Naive thymus-derived CD4-positive, alpha-beta T cell (primary cell): ENCODE data around the gene PHLPP1. TPM values are rescaled to one million over a fixed set of nuclear protein-coding genes. Genes with fewer than 3 reads are reported as not detected.
"Not testable (repeated sequence)": the region's sequence is repeated elsewhere in the genome, so short reads cannot be mapped to it uniquely, and the experiment has no call there.

ENCODE experiments used
- ATAC-seq: fragments of 150-1000 bp; cut with Tn5 transposase; 2 replicates; pipeline ENCODE4 v1.10.0; 2021; ENCODE audit warnings: mild to moderate bottlenecking, moderate library complexity
- CTCF ChIA-PET: fragments of 350-600 bp; sonication (Branson Sonifier 250); formaldehyde crosslinking; loops from one replicate; lab custom pipeline; 2021; ENCODE audit warnings: antibody characterized with exemption; lab: Charles Lee
- POLR2A ChIA-PET: fragments of 350-600 bp; sonication (Branson Sonifier 250); formaldehyde crosslinking; loops from one replicate; lab custom pipeline; 2021; ENCODE audit warnings: antibody characterized with exemption, inconsistent platforms; lab: Charles Lee
- DNase-seq, 9 donors: peaks; one replicate each; pipeline versions ENCODE4 v3.0.0 to v3.0.0-alpha.2; 2020 to 2022; ENCODE audit warnings: mixed read lengths in 1 of 9
- H3K27ac ChIP-seq: one replicate; pipeline ENCODE4 v1.7.0; 2013; ENCODE audit warnings: mild to moderate bottlenecking, low read depth, low read length, moderate library complexity
- H3K27me3 ChIP-seq, 2 donors: one replicate each; pipeline ENCODE4 v1.7.0; 2013; ENCODE audit warnings: low read length in 2 of 2, mild to moderate bottlenecking in 2 of 2, moderate library complexity in 2 of 2; ENCODE audit not compliant: control insufficient read depth in 2 of 2, insufficient read depth in 2 of 2
- H3K36me3 ChIP-seq, 3 experiments: 1 replicate in 2 of 3; 2 replicates in 1 of 3; pipeline ENCODE4 v1.7.0; 2013; ENCODE audit warnings: low read length in 3 of 3, mild to moderate bottlenecking in 3 of 3, moderate library complexity in 1 of 3; ENCODE audit not compliant: insufficient read depth in 3 of 3, control insufficient read depth in 2 of 3
- H3K4me1 ChIP-seq, 2 donors: one replicate each; pipeline ENCODE4 v1.7.0; 2013; ENCODE audit warnings: low read length in 2 of 2, mild to moderate bottlenecking in 2 of 2, moderate library complexity in 1 of 2; ENCODE audit not compliant: control insufficient read depth in 2 of 2, insufficient read depth in 2 of 2
- H3K4me3 ChIP-seq: 2 replicates; pipeline ENCODE4 v1.7.0; 2013; ENCODE audit warnings: mild to moderate bottlenecking, low read length
- H3K9me3 ChIP-seq, 3 experiments: 1 replicate in 2 of 3; 2 replicates in 1 of 3; pipeline ENCODE4 v1.7.0; 2013; ENCODE audit warnings: low read length in 3 of 3; ENCODE audit not compliant: control insufficient read depth in 2 of 3
- H3K27ac Mint-ChIP-seq, 9 donors: one replicate each; pipeline ENCODE4 v1.8.0; 2020 to 2022; ENCODE audit warnings: mixed read lengths in 9 of 9, mild to moderate bottlenecking in 8 of 9, moderate library complexity in 5 of 9, inconsistent platforms in 2 of 9
- H3K27me3 Mint-ChIP-seq, 5 donors: one replicate each; pipeline ENCODE4 v1.8.0; 2021 to 2022; ENCODE audit warnings: mixed read lengths in 5 of 5, mild to moderate bottlenecking in 1 of 5
- H3K36me3 Mint-ChIP-seq, 5 donors: one replicate each; pipeline ENCODE4 v1.8.0; 2020 to 2022; ENCODE audit warnings: mixed read lengths in 5 of 5, mild to moderate bottlenecking in 3 of 5, inconsistent platforms in 1 of 5
- H3K4me1 Mint-ChIP-seq, 7 donors: one replicate each; pipeline ENCODE4 v1.8.0; 2020 to 2022; ENCODE audit warnings: mixed read lengths in 7 of 7, mild to moderate bottlenecking in 3 of 7, inconsistent platforms in 1 of 7
- H3K4me3 Mint-ChIP-seq, 10 donors: one replicate each; pipeline ENCODE4 v1.8.0; 2020 to 2022; ENCODE audit warnings: mild to moderate bottlenecking in 10 of 10, mixed read lengths in 10 of 10, moderate library complexity in 6 of 10, inconsistent platforms in 2 of 10
- H3K9me3 Mint-ChIP-seq, 11 donors: one replicate each; pipeline ENCODE4 v1.8.0; 2020 to 2022; ENCODE audit warnings: mixed read lengths in 11 of 11, mild to moderate bottlenecking in 4 of 11, inconsistent platforms in 1 of 11, moderate library complexity in 1 of 11
- intact Hi-C, 2 donors: fragments of 100-400 bp; cut with micrococcal nuclease; formaldehyde crosslinking; loops; one replicate each; pipeline ENCODE4 v1.15.1; 2023
- polyA plus RNA-seq, 2 donors: library from polyadenylated mRNA; unstranded; fragments of 300-500 nt; fragmentation: Illumina TruSeq; gene quantifications; one replicate each; pipeline ENCODE4 v1.2.3, GENCODE V29; 2021
- total RNA-seq, 6 experiments: library from RNA in 5 of 6; stranded (reverse) in 5 of 6; gene quantifications; 1 replicate in 5 of 6; 2 replicates in 1 of 6; pipeline ENCODE4 v1.2.3 and lab custom pipeline; 2021 to 2026

Gene PHLPP1
- total and polyA plus RNA-seq, 7 experiments from 2014 or later: 0.07 to 9.7 (median 6.9) TPM

DNA sequence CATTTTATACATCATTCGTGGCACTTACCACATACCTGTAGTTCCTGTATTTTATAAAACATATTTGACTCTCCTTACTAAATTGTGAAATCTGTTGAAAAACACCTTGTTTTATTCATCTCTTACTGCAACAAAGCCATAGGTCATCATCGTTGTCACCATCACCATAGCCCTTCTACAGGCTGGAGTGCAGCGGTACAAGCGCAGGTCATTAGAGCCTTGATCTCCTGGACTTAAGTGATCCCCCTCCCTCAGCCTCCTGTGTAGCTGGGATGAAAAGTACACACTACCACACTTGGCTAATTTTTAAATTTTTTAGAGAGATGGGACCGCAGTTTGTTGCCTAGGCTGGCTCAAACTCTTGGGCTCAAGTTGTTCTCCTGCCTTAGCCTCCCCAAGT lies 184.2 kb downstream of the PHLPP1 start:
- ATAC-seq (no peak), DNase-seq (no peak)
- H3K27ac Mint-ChIP-seq: no peak overlapping the region
- Histone ChIP-seq H3K4me3 (no peak overlapping the region), H3K36me3 (no peaks in the 10 kb centered on the region), H3K9me3 (no peaks in the 10 kb centered on the region), H3K4me1 (no peaks in the 10 kb centered on the region), H3K27me3 (no peaks in the 10 kb centered on the region), H3K27ac (no peak overlapping the region)
- intact Hi-C loops: no loop called here
- CTCF ChIA-PET: no interaction called here
- peaks cover 9 to 53% (median 32%) of the 10 kb centered on the region in 5 donors for H3K36me3 Mint-ChIP-seq
- POLR2A ChIA-PET: no interaction called here
- H3K9me3 Mint-ChIP-seq: no peaks in the 10 kb centered on the region
- H3K27me3 Mint-ChIP-seq: no peaks in the 10 kb centered on the region
- peaks cover 0 to 3% (median 0%) of the 10 kb centered on the region in 7 donors for H3K4me1 Mint-ChIP-seq
- no peak overlapping the region for H3K4me3 Mint-ChIP-seq

DNA sequence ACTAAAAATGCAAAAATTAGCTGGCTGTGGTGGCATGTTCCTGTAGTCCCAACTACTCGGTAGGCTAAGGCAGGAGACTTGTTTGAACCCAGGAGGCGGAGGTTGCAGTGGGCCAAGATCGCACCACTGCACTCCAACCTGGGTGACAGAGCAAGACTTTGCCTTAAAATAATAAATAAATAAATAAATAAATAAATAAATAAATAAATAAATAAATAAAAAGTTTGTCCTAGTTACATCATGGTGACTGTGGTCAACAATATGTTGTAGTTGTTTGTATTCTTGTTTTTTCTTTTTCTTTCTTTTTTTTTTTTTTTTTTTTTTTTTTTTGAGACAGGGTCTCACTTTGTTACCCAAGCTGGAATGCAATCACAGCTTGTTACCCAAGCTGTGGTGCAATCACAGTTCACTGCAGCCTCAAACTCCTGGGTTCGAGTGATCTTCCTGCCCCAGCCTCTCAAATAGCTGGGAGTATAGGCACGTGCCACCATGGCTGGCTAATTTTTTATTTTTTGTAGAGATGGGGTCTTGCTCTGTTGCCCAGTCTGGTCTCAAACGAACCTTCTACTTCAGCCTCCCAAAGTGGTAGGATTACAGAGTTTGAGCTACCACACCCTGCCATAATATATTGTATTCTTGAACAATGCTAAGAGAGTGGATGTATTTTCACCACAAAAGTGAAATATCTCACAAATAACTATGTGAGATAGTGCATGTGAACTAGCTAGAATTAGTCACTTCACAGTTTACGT lies 185.0 kb downstream of the PHLPP1 start:
- ATAC-seq: no peak
- peaks cover 9 to 54% (median 35%) of the 10 kb centered on the region in 5 donors for H3K36me3 Mint-ChIP-seq
- H3K36me3 ChIP-seq: no peaks in the 10 kb centered on the region

DNA sequence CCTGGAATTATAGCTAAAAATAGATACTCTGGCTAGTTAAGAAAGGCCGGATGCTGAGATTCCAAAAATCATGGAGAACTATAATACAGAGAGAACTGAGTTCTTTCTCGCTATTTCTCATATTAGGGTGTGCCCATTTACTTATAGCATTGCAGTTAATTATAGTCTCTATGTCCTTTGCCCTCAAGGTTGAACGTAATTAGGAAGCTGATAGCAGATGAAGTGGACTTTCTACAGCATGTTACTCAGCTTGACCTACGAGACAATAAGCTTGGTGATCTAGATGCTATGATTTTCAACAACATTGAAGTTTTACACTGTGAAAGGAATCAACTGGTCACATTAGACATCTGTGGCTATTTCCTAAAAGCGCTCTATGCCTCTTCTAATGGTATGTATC lies 187.4 kb downstream of the PHLPP1 start:
- Mint-ChIP-seq H3K9me3 (peaks cover 0 to 2% (median 0%) of the 10 kb centered on the region in 11 donors), H3K27ac (no peak overlapping the region), H3K27me3 (no peaks in the 10 kb centered on the region), H3K4me1 (peaks cover 0 to 3% (median 0%) of the 10 kb centered on the region in 7 donors), H3K4me3 (no peak overlapping the region), H3K36me3 (peaks cover 4 to 47% (median 34%) of the 10 kb centered on the region in 5 donors)
- DNase-seq (no peak), ATAC-seq (no peak)
- CTCF ChIA-PET: no interaction called here
- Histone ChIP-seq H3K9me3 (no peaks in the 10 kb centered on the region), H3K36me3 (no peaks in the 10 kb centered on the region), H3K27ac (no peak overlapping the region), H3K4me1 (no peaks in the 10 kb centered on the region), H3K27me3 (no peaks in the 10 kb centered on the region), H3K4me3 (no peak overlapping the region)
- POLR2A ChIA-PET: no interaction called here
- intact Hi-C loops: no loop called here

More for the DNA sequence above, 185.0 kb downstream of the PHLPP1 start:
- no peak overlapping the region for H3K4me3 Mint-ChIP-seq
- intact Hi-C loops: no loop called here
- peaks cover 0 to 3% (median 0%) of the 10 kb centered on the region in 7 donors for H3K4me1 Mint-ChIP-seq
- no peaks in the 10 kb centered on the region for H3K9me3 Mint-ChIP-seq
- ChIA-PET CTCF (interaction anchor here (0.6 kb wide), 1 partner anchor 8 kb away, joined by 3 read pairs; no protein-coding TSS in a partner anchor), POLR2A (no interaction called here)
- no peak overlapping the region for H3K27ac ChIP-seq
- no peak overlapping the region for H3K4me3 ChIP-seq
- no peaks in the 10 kb centered on the region for H3K4me1 ChIP-seq
- H3K27me3 ChIP-seq: no peaks in the 10 kb centered on the region
- no peak for DNase-seq
- H3K27ac Mint-ChIP-seq: no peak overlapping the region
- no peaks in the 10 kb centered on the region for H3K9me3 ChIP-seq
- H3K27me3 Mint-ChIP-seq: no peaks in the 10 kb centered on the region

DNA sequence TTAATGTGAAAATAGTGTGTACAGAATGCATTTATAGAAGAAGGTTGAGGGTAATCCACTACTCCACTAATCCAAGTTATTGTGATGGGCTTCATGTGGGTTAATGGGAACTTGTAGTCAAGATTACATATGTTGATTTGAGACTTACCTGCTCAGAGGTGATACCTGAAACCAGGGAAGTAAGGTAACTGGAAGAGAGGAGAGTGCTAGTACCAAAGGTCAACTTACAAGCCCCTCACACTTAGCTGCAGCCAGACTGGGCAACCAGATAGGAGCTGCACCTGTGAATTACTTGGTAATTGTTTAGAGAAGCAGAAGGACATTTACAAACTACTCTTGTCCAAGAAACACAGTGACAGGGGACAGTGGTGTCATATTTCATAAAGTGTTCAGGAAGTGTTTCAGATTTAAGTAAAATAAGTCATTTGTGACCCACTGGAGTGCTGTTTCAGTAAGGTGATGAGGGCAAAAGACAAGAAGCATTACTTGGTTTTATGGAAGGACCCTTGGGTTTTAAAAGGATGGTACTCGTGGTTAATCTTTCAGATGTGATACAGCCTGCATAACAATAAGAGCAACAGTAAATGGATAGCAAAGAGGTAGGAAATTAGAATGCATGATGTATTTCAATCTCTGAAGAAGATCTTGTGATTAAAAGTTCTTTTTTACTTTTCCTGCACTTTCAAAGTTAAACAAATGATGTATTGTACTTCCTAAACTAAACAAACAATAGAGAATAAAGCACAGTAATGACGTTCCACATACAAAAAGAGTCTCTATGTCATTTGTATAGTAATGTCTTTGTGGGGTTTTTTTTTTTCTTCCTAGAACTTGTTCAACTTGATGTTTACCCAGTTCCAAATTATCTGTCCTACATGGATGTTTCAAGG lies 189.3 kb downstream of the PHLPP1 start:
- H3K36me3 Mint-ChIP-seq: peaks cover 0 to 34% (median 22%) of the 10 kb centered on the region in 5 donors
- H3K4me3 ChIP-seq: no peak overlapping the region
- peaks cover 0 to 2% (median 0%) of the 10 kb centered on the region in 11 donors for H3K9me3 Mint-ChIP-seq
- H3K9me3 ChIP-seq: no peaks in the 10 kb centered on the region
- no peak for ATAC-seq
- CTCF ChIA-PET: no interaction called here
- no peaks in the 10 kb centered on the region for H3K36me3 ChIP-seq
- no peaks in the 10 kb centered on the region for H3K27me3 ChIP-seq
- no peaks in the 10 kb centered on the region for H3K27me3 Mint-ChIP-seq
- POLR2A ChIA-PET: no interaction called here
- no peaks in the 10 kb centered on the region for H3K4me1 Mint-ChIP-seq
- H3K4me3 Mint-ChIP-seq: no peak overlapping the region
- intact Hi-C loops: no loop called here
- no peak overlapping the region for H3K27ac ChIP-seq
- H3K27ac Mint-ChIP-seq: no peak overlapping the region
- no peaks in the 10 kb centered on the region for H3K4me1 ChIP-seq
- DNase-seq: no peak

DNA sequence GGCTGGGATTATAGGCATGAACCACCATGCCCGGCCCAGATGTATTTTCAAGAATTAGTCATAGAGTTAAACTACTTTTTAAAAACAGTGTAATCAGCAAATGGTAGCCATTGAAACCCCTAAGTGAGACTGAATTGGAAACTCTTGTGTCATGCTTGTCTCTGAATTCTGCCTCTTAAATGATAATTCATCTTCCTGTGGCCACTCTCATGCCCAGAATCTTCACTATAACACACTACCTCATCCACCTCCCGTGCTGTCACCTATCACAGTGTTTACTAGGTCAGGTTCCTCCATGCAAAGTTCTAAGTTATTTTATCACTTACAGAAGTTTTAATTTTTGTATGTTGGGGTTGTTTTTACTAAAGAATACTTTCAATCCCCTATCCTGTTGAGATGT lies 197.5 kb downstream of the PHLPP1 start:
- Histone ChIP-seq H3K27ac (no peak overlapping the region), H3K36me3 (no peaks in the 10 kb centered on the region), H3K4me1 (no peaks in the 10 kb centered on the region), H3K4me3 (no peak overlapping the region), H3K27me3 (no peaks in the 10 kb centered on the region), H3K9me3 (no peaks in the 10 kb centered on the region)
- DNase-seq: no peak
- Mint-ChIP-seq H3K27me3 (no peaks in the 10 kb centered on the region), H3K4me3 (no peak overlapping the region), H3K4me1 (no peaks in the 10 kb centered on the region), H3K27ac (no peak overlapping the region), H3K9me3 (no peaks in the 10 kb centered on the region), H3K36me3 (peaks cover 0 to 6% (median 3%) of the 10 kb centered on the region in 5 donors)
- ATAC-seq: no peak
- CTCF ChIA-PET: no interaction called here
- intact Hi-C loops: no loop called here
- POLR2A ChIA-PET: no interaction called here

DNA sequence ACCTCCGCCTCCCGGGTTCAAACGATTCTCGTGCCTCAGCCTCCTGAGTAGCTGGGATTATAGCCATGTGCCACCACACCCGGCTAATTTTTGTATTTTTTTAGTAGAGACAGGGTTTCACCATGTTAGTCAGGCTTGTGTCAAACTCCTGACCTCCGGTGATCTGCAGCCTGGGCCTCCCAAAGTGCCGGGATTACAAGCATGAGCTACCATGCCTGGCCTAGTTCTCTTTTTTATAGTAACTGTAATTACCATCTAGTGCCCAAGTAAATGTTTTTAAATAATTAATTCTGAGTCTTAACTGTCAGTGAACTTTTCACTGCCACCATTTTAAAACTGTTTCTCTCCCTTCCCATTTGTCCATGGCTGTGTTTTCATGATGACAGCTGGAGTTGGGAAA lies 198.5 kb downstream of the PHLPP1 start:
- DNase-seq, H3K4me1 ChIP-seq, H3K27me3 ChIP-seq, H3K27ac Mint-ChIP-seq, H3K36me3 ChIP-seq, H3K9me3 ChIP-seq, intact Hi-C loops, H3K36me3 Mint-ChIP-seq, H3K27me3 Mint-ChIP-seq, ATAC-seq, POLR2A ChIA-PET, H3K27ac ChIP-seq, H3K9me3 Mint-ChIP-seq, CTCF ChIA-PET, H3K4me3 ChIP-seq, H3K4me1 Mint-ChIP-seq, H3K4me3 Mint-ChIP-seq: not testable (repeated sequence)
